Stimulated activated CD4-positive, alpha-beta T cell treated with anti-CD3 and anti-CD28 coated beads, Interleukin-4, amount 100 ng/mL, for 24 hours (primary cell): ENCODE results near the gene LPA.
A peak's percentile ranks its signal among the peaks of the same experiment; 100 is the strongest.
"Not testable (repeated sequence)": the region's sequence is repeated elsewhere in the genome, so short reads cannot be mapped to it uniquely, and the experiment has no call there.

Experiments
- DNase-seq: peaks from one replicate; pipeline ENCODE4 v3.0.0-alpha.2; 2020

The LPA gene

GRCh38 chr6:160664198-160664597 is at the start of gene LPA:
TSS of gene LPA (minus strand) at chr6:160664275. CDS start at chr6:160664214, 61 bp downstream.
- DNase-seq: not testable (repeated sequence)

DNA sequence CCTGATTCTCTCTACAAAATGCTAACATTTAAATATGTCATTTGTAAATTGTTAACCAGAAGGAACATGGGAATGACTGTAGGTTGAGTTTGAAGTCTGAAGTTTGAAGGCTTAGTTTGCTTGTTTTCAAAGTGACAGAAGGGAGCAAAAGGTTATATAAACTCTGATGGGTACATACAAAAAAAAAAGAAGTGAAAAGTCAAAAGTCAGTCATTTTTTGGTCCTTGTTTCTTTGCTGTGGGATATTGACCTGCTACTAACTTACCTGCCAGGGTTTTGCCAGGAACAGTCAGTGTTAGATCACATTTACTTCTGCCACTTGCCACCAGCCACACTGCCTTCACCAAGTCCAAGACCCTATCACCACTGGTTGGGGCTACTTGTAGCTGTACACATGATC is 44.9 kb upstream of the LPA start:
- not testable (repeated sequence) for DNase-seq

DNA sequence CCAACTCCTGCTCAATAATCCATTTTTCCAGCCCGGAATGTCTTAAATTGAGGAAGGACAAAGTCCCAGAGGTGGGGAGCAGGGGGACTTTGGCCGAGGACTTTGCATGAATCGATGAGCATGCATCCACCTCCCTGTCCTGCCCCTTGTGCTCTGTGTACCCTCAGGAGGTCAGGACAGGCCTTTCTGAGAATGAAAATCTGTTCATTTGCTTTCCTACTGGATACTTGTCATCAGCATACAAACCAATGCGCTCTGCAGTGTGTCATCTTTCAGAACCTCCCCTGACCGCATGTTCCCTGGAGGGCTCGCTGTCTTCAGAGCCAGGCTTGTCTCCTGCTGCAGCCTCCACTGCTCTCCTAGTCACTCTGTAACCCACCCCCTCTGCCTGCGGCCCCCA is 40.6 kb upstream of the LPA start:
- DNase-seq: not testable (repeated sequence)

DNA sequence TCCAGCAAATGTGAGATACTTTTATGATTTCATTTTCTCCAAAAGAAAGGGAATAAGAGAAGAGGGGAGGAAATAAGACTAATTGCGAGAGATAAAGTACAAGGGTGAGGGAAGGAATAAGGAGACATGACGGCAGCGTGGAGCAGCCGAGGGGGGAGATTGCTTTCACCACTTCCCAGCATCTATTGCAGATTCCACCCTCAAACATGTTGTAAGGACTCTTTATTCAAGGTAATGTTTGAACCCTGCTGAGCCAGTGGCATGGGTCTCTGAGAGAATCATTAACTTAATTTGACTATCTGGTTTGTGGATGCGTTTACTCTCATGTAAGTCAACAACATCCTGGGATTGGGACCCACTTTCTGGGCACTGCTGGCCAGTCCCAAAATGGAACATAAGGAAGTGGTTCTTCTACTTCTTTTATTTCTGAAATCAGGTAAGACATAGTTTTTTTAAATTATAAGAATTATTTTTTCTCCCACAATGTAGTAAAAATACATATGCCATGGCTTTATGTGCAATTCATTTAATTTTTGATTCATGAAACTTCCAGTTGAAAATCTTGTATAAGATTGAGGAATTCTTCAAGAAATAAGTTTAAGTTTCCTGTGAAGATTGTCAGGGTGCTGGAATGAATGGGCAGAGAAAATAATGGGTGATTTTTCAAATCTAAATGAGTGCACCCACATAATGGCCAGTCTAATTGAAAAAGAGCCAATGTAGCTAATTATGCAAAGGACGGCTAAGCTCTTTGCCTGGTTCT is 38.0 kb upstream of the LPA start, which contains the start of gene PLG:
Gene PLG (plus strand): TSS at position 327 of the 763 bp plus-strand sequence. CDS start 61 bp downstream, at position 388.
- DNase-seq: not testable (repeated sequence)

DNA sequence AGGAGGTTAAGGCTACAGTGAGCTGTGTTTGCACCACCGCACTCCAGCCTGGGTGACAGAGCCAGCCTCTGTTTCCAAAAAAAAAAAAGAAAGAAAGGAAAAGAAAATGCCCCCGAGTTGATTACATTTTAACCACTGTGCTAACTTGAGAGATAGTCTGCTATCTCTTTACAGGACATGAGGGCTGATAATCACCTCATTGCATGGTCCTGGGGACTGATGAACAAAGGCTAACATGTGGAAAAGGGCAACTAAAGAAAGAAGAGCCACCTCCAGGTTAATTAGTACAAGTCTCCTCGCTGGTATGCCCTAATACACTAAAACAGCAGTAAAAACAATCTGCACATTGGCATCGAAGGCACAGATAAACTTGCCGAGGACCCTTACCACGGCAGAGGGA is 33.8 kb upstream of the LPA start:
- DNase-seq: no peak

DNA sequence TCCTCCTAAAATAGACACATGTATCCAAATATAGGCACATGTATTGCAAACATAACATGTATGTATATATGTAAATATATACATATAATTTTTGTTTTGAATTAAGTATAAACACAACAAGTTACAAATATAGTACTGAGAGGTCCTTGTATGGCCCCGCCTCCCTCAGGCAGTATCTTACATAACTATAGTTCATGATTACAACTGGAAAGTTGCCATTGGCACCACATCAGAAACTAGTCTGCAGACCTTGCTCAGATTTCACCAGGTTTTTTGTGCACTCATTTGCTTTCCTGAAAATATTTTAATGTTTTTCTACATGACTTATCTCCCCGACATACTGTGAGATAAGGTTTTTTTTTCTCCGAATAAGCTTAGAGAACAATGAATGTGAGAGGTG is 32.8 kb upstream of the LPA start:
- DNase-seq: not testable (repeated sequence)

DNA sequence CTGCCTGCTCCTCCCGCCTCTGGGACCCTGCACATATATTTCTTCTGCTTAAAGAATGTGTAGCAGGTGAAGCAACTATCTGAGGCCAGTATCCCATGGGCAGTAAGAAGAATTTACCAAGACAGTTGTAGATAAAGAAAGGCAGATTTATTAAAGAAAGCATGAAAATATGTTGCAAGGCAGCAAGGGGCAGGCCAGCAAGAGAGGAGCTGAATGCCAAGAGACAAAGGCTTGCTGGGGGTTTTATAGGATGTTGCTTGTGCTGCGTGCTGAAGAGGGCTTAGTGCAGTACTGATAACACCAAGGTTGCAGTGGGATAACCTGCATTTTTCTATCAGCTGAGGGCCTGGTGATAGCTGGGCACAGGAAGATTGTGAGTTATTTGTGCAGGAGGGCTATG is 31.5 kb upstream of the LPA start:
- DNase-seq: not testable (repeated sequence)

- DNase-seq: not testable (repeated sequence)
Measured at GRCh38 chr6:160695025-160695424, 30.9 kb upstream of the LPA start.

- DNase-seq: no peak
Measured at GRCh38 chr6:160692369-160692959, 28.4 kb upstream of the LPA start.

DNA sequence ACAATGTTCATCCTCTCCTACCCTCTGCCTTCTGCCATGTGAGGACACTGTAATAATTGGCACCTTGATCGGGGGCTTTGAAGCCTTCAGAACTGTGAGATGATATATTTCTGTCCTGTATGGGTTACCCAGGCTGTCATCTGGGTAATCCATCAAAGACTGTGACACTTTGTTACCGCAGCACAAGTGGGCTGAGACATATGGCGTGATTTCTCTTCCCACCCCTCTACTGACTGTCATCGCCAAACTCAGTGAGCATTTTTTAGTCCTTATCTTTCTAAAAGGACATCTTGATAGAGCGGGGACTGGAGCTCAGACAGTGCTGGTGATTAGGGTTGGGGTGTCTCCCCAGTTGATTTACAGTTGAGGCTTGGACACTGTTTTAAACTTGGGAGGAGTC is 27.5 kb upstream of the LPA start:
- DNase-seq: no peak

DNA sequence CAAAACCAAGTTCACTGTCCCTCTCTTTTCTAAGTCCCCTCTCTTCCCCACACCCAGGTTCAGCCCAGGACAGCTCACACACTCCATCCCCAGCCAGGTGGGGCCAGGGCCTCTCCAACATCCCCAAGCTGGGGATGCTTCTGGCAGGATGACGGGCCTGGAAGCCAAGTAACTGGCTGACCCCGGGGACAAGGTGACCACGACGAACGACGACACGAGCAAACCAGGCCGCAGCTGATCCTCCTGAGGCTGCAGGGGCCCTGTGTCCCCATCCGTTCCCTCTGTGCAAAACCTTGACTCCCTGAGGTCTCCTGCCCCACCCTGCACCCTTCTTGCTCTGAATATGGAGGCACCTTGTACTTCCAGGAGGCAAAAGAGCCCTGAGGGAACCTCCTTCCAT is 26.4 kb upstream of the LPA start:
- no peak for DNase-seq

DNA sequence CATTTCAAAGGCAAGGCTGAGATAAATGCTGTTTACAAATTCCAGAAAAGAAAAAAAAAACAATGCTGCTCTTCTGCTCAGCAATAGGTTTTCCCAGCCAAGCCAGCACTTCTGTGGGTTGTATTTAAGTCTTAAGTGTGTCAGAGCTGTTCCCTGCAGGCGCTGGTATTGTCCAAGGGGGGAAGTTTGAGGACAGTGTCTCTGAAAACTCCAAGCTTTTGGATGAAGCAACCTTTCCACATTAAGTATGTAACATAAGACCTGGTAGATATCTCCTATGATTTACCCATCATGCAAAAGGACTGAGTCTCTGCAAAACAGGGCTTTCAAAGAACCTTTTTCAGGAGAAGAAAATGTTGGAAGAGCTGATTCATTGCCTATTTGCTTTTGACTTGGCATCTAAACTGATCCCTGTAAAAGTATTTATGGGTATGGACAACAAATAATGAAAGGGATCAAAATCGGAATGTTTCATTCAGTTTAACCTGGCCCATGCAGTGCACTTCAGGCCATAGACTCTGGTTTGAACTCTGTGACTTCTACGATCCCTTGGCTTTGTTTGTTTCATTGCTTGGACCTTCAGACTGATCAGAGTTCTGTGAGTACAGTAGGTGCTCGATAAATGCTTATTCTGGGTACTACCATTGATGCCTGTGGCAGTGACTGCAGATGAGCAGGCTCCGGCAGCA is 21.8 kb upstream of the LPA start:
- no peak for DNase-seq

DNA sequence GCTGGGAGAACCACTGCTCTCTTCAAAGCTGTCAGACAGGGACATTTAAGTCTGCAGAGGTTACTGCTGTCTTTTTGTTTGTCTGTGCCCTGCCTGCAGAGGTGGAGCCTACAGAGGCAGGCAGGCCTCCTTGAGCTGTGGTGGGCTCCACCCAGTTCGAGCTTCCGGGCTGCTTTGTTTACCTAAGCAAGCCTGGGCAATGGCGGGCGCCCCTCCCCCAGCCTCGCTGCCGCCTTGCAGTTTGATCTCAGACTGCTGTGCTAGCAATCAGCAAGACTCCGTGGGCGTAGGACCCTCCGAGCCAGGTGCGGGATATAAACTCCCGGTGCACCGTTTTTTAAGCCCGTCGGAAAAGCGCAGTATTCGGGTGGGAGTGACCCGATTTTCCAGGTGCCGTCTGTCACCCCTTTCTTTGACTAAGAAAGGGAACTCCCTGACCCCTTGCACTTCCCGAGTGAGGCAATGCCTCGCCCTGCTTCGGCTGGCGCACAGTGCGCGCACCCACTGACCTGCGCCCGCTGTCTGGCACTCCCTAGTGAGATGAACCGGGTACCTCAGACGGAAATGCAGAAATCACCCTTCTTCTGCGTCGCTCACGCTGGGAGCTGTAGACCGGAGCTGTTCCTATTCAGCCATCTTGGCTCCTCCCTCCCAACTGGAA is 21.2 kb upstream of the LPA start:
- not testable (repeated sequence) for DNase-seq

- DNase-seq: no peak
Measured at GRCh38 chr6:160679402-160679769, 15.3 kb upstream of the LPA start.

GRCh38 chr6:160678744-160679401 is 14.8 kb upstream of the LPA start:
- DNase-seq: no peak

DNA sequence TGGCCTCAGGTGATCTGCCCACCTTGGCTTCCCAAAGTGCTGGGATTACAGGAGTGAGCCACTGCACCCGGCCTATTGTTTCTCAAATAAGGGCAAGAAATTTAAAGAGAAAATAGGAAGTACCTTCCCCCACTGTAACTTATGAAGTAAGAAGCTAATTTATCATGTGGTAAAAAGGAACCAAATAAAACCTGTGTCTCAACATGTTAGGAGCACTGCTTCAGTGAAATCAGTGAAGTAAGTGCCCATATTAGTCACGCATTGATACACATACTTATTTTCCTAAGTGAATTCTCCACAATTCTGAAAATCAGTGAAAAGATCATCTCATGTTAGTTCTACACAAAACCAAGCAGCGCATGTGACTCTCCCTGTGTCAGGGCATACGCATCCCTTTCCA is 14.2 kb upstream of the LPA start:
- DNase-seq: no peak

DNA sequence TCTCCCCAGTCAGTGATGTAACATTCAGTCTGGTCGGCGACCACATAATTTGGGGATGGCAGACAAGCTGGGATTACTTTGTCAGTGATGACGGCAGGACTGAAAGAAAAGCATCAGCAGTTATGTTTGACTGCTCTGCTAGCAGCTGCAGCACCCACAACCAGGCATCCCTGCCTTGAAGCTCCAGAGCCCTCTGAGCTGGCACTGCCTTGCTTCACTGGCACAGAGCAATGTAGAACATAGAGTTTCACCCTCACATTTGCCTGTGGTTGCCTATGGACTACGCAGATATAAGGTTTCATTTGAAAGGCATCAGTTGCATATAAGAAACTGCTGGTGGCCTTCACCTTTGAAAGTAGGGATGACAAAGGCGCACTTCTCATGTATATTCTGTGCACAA is 12.3 kb upstream of the LPA start:
- DNase-seq: not testable (repeated sequence)

- DNase-seq: no peak
Measured at GRCh38 chr6:160668589-160668988, 4.5 kb upstream of the LPA start.

DNA sequence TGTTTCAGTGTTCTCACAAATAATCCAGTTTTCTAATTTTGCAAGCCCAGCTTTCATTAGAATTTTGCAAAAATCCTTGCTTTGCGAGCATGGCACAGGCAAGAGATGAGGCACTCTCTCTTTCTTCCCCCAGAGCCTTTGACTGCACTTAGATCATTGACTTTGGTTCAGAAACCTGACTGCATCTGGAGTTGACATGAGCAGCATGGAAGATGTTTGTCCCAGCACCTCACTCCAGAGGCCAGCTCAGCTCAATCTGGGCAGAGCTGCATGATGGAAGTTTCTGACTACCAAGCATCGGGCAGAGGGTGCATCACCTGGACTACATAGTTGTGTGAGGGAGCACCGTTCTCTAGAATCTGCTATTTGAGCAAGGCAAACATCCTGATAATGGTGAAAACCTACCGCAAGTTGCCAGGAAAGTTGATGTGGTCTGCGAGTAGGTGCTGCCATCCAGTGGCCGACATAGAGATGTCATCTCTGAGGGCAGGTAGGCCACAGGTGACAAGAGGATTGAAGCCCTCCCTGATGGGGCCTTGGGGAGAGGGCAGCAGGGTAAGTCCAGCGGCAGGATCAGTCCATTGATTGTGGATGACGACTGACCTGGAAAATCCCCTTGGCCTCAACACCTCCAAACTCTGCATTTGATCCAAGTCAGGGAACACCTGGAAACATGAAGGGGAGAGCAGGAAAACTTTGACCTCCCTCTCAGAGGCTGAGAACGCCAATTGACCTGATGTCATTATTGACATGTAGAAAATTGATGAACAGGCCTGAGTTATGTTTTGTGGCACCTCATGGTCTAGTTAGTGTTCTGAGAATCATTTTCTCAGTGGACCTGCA is 3.8 kb upstream of the LPA start:
- peak; percentile 12 for DNase-seq

- DNase-seq: no peak
Measured at GRCh38 chr6:160662842-160663241, 1.2 kb downstream of the LPA start.

DNA sequence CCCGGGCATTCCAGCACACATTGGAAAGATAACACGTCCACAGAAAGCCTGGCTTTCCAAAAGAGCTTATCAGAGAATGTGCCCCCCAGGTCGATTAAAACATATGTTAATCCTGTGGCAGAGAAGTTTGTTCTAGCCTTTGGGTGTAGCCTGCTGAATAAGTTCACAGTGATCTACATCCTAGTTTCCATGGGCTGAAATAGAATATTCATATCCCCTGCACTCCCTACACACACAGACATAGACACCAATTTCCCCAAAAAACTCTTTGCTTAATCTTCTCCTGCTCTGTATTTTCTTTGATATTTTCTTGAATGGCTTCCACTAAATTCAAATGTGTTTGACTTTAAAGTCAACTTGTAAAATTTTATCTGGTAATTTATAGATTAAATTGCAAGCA is 1.6 kb downstream of the LPA start:
- no peak for DNase-seq

DNA sequence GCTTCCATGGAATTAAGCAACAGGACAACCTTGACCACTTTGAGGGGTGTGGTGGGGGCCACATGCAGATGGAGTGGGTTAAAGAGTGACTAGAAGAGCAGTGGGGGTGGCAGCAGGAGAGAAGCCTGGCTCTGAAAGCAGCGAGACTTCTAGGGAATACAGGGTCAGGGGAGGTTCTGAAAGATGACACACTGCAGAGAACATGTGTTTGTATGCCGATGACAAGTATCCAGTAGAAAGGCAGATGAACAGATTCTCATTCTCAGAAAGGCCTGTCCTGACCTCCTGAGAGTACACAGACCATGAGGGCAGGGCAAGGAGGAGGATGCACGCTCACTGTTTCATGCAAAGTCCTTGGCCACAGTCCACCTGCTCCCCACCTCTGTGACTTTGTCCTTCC is 2.9 kb downstream of the LPA start:
- no peak for DNase-seq
